GM21447 (cell line): ENCODE results near the gene AP2M1.

ENCODE experiments used
- ATAC-seq: cut with Tn5 transposase; IDR thresholded peaks from one replicate; pipeline ENCODE4 v1.9.1; 2021; ENCODE audit not compliant: unreplicated experiment

Gene AP2M1

DNA sequence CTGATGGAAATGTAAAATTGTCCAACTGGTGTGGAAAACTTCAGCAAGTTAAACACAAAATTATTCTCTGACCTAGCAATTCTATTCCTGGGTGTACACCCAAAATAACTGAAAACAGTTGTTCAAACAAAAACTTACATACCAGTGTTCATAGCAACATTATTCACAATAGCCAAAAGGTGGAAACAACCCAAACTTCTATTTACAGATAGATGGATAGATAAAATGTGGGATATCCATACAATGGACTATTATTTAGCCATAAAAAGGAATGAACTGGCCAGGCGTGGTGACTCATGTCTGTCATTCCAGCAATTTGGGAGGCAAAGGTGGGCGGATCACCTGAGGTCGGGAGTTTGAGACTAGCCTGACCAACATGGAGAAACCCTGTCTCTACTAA is 47.9 kb downstream of the AP2M1 start:
- ATAC-seq = no peak

GRCh38 chr3:184223946-184224345 is 49.3 kb downstream of the AP2M1 start:
- no peak for ATAC-seq

DNA sequence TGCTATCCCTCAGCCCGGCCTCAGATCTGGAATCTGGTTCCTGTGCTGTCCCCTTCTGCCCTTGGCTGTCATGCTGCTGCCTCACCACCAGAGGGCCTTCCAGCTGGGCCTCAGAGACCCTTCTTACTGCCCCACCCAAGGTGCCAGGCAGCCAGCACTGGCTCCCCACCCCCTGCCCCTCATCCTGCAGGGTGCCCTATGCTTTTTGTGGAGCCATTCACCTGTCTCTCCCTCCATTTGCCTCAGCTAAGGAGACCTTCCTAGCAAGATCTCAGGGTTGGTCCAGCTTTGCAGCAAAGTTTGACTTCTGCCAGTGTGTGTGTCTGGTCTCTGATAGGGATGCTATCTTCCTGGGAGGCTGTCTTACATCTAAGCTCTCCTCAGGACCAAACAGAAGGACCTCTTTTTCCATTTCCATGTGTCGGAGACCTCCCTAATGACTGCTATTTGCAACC is 52.9 kb downstream of the AP2M1 start:
- ATAC-seq = no peak

GRCh38 chr3:184228376-184229137 is 53.9 kb downstream of the AP2M1 start:
- no peak for ATAC-seq

DNA sequence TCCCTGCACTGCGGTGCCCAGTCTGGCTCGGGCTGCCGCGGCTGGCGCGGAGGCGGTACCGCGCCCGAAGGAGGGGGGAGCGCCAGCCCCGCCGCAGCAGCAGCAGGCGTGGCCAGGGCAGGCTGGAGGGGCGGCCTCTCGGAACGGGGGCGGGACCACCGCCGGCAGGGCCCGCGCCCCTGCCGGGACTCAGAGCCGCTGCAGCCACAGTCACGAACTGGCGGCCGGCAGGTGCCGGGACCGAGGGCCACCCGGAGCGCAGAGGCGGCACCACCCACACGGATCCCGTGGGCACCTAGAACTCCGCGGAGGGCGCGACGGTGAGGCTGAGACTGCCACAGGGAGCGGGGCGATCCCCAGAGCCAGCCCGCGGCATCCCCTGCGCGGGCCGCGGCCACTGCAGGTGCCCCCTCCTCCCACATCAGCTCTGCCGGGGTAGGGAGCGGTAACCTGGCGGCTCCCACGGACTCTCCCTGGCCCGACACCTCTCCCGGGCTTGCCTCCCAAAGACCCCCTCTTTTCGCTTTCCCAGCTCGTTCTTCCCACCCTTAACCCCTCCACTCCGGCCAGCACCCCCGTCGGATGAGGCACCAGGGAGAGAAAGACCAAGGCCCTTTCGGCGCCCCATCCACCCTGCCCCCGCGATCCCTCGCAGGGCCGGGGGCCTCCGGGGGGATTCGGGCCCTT is 54.9 kb downstream of the AP2M1 start, which contains the start of gene VWA5B2:
Gene VWA5B2, plus strand, starts transcription at position 192 of the 687 bp plus-strand sequence. CDS start 944 bp downstream, outside the sequence.
- peak; percentile 55 for ATAC-seq

- ATAC-seq = no peak
These were observed 55.5 kb downstream of the AP2M1 start for GRCh38 chr3:184230081-184230602.

DNA sequence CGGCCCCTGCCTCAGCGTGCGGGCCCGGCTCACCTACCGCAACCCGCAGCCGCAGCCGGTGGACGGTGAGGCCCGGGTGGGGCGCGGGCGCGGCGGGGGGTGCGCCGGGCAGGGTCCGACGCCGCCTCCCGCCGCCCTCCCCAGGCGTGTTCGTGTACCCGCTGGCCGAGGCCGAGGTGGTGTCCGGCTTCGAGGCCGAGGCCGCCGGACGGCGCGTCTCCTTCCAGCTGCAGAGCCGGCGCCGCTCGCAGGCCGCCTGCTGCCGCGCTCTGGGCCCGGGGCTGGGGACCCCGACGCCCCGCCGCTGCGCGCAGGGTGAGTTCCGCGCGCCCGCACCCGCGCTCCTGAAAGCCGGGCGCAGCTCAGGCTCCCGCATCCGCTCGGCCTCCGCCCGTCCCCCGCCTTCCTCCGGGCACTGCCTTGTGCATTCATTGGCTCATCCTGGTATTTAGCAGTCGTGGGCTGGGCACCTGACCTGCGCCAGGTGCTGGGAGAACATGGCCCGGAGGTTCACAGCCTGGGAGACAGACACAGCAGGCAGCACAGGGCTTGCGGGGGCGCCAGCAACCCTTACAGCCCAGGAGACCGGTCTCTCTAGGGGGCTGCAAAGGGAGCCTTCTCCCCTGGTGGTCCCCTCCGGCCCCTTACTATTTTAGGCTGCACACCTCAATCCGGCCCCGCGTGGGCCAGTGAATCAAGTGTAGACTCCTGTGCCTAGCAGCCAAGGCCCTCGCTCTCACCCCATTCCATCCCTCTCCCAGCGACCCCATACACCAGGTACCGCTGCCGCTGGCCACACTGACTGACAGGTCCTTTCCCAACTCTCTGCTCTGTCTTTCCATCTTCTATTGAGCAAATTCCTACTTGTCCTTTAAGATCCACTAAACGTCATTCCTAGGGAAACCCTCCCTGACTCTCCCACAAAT is 56.2 kb downstream of the AP2M1 start:
- no peak for ATAC-seq

DNA sequence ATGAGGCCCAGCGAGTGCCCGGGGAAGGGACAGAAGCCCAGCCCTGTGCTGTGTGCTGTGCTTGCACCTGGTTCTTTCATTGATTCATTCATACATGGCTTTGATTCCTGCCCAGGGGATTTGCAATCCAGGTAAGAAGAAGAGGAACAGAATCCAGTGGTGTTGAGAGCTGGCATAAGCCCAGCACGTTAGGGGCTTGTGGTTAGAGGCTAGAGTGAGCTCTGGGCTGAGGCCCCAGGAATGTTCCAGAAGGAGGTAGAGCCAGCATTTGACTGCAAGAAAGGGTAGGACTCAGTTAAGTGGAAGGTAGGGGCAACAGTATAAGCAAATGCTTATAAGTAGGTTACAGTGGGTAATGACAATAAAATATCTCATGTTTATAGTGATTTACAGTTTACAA is 57.0 kb downstream of the AP2M1 start:
- no peak for ATAC-seq

GRCh38 chr3:184233127-184233843 is 58.6 kb downstream of the AP2M1 start:
- ATAC-seq = no peak
